GM12878 (cell line): ENCODE results near the gene UNC80. TPM values are rescaled to one million over a fixed set of nuclear protein-coding genes. Genes with fewer than 3 reads are reported as not detected.

ENCODE experiments used
- ATAC-seq: fragments of 200-7000 bp; cut with Tn5 transposase; 3 replicates; pipeline ENCODE4 v1.9.1; 2020; ENCODE audit warnings: mild to moderate bottlenecking, moderate library complexity
- BruUV-seq: library from RNA; stranded (reverse); fragments of 400-500 nt; replicated peaks from 2 replicates; lab custom pipeline; 2021; lab: Mats Ljungman, UMichigan
- CTCF ChIA-PET: fragments of 300-600 bp; sonication (Branson Sonifier 250); formaldehyde crosslinking; extraction: SDS; loops from one replicate; lab custom pipeline; 2021; ENCODE audit warnings: inconsistent platforms; lab: Yijun Ruan, JAX
- POLR2A ChIA-PET: fragments of 350-600 bp; formaldehyde crosslinking; extraction: SDS; loops from one replicate; lab custom pipeline; 2021; ENCODE audit warnings: inconsistent platforms; lab: Charles Lee
- RAD21 ChIA-PET: fragments of 300-600 bp; sonication (Branson Sonifier 250); formaldehyde crosslinking; loops from one replicate; lab custom pipeline; 2023; ENCODE audit warnings: antibody characterized with exemption; ENCODE audit not compliant: unreplicated experiment; lab: Charles Lee
- SMC1A ChIA-PET: fragments of 300-600 bp; sonication (Branson Sonifier 250); formaldehyde crosslinking; loops from one replicate; lab custom pipeline; 2023; ENCODE audit not compliant: unreplicated experiment, uncharacterized antibody; lab: Charles Lee
- DNase-seq: peaks from one replicate; pipeline ENCODE4 v3.0.0-alpha.2; 2011; ENCODE audit warnings: low read depth, low spot score
- FAIRE-seq: peaks from 3 replicates; lab custom pipeline; 2011; peaks lifted over from hg19 to GRCh38; lab: Jason Lieb, UNC
- H2AFZ ChIP-seq: 2 replicates; pipeline ENCODE4 v1.6.0; 2011; ENCODE audit warnings: low read depth, low read length, control low read depth; ENCODE audit not compliant: control insufficient read depth
- H3K27ac ChIP-seq: 2 replicates; pipeline ENCODE4 v1.5.1; 2011; ENCODE audit warnings: control low read depth; ENCODE audit not compliant: control insufficient read depth, insufficient read depth
- H3K27me3 ChIP-seq, 2 experiments: replicated peaks in 1 of 2; 2 replicates each; pipeline versions ENCODE4 v1.6.0 to v1.6.1; 2011; ENCODE audit warnings: low read length in 1 of 2; ENCODE audit not compliant: control insufficient read depth in 2 of 2, insufficient read depth in 2 of 2
- H3K36me3 ChIP-seq, 2 experiments: 2 replicates each; pipeline ENCODE4 v1.5.1; 2011; ENCODE audit warnings: low read length in 1 of 2; ENCODE audit not compliant: control insufficient read depth in 2 of 2, insufficient read depth in 2 of 2
- H3K4me1 ChIP-seq: 2 replicates; pipeline ENCODE4 v1.6.1; 2011; ENCODE audit warnings: mild to moderate bottlenecking, low read length, moderate library complexity, mixed read lengths; ENCODE audit not compliant: control insufficient read depth, insufficient read depth
- H3K4me2 ChIP-seq: 2 replicates; pipeline ENCODE4 v1.6.0; 2011; ENCODE audit warnings: control low read depth; ENCODE audit not compliant: control insufficient read depth, insufficient read depth
- H3K4me3 ChIP-seq: fragments of 200-600 bp; sonication (generic); 2 replicates; pipeline ENCODE4 v1.5.1; 2016
- H3K79me2 ChIP-seq: 2 replicates; pipeline ENCODE4 v1.6.0; 2011; ENCODE audit warnings: low read length; ENCODE audit not compliant: control insufficient read depth, insufficient read depth
- H3K9ac ChIP-seq: 2 replicates; pipeline ENCODE4 v1.8.0; 2011; ENCODE audit warnings: low read length, control low read depth, mixed read lengths; ENCODE audit not compliant: control insufficient read depth, insufficient read depth
- H3K9me3 ChIP-seq: replicated peaks from 3 replicates; pipeline ENCODE4 v1.5.1; 2011; ENCODE audit warnings: mild to moderate bottlenecking, low read length; ENCODE audit not compliant: control insufficient read depth, insufficient read depth
- H4K20me1 ChIP-seq: 2 replicates; pipeline ENCODE4 v1.6.0; 2011; ENCODE audit not compliant: control insufficient read depth, insufficient read depth
- ATF7 ChIP-seq: fragments of 450-650 bp; IDR thresholded peaks from 2 replicates; pipeline ENCODE4 v1.6.1; 2016; ENCODE audit warnings: low read depth, mild to moderate bottlenecking
- PAX8 ChIP-seq: fragments of 450-650 bp; IDR thresholded peaks from 2 replicates; pipeline ENCODE4 v1.6.1; 2017; ENCODE audit warnings: mild to moderate bottlenecking, moderate library complexity
- SMARCA5 ChIP-seq: fragments of 450-650 bp; IDR thresholded peaks from 2 replicates; pipeline ENCODE4 v1.6.1; 2017; ENCODE audit warnings: mild to moderate bottlenecking
- WGBS: methylation state at CpG from one replicate; pipeline ENCODE4 v1.1.6; 2016; ENCODE audit warnings: low lambda C conversion rate; ENCODE audit not compliant: insufficient replicate concordance, insufficient coverage; ENCODE audit errors: missing lambda C conversion rate; 5-methylcytosine and 5-hydroxymethylcytosine counted together
- in situ Hi-C: fragments of 300-500 bp; cut with MboI; formaldehyde crosslinking; loops from 9 replicates; pipeline ENCODE4 v1.14.3; 2018; ENCODE audit warnings: mixed read lengths
- intact Hi-C: fragments of 100-400 bp; cut with micrococcal nuclease; formaldehyde crosslinking; loops from one replicate; pipeline ENCODE4 v1.14.2; 2022; ENCODE audit not compliant: unreplicated experiment
- polyA plus RNA-seq, 11 experiments: library from polyadenylated mRNA; depleted of rRNA in 4 of 11; unstranded in 6 of 11; stranded (reverse) in 5 of 11; fragments of >200 nt; fragmentation: Nextera tagmentation in 4 of 11; fragmentation: Illumina TruSeq in 1 of 11; extraction: Ambion mirVana in 4 of 11; extraction: Trizol in 1 of 11; gene quantifications; 1 replicate in 1 of 11; 2 replicates in 10 of 11; pipeline versions ENCODE4 v1.2.1 to v1.2.3, GENCODE V29; 2011 to 2016; ENCODE audit warnings: inconsistent platforms in 2 of 11, missing spikeins in 2 of 11, low read depth in 1 of 11
- total RNA-seq, 4 experiments: library from RNA; depleted of rRNA in 3 of 4; stranded (reverse); fragments of >200 nt in 3 of 4; fragmentation: Illumina TruSeq in 1 of 4; extraction: Trizol in 1 of 4; gene quantifications; 2 replicates each; pipeline versions ENCODE4 v1.2.1 to v1.2.3, GENCODE V29; 2013 to 2021
- TF ChIP-seq, protein P1 (sequence below): fragments of 450-650 bp; IDR thresholded peaks from 2 replicates; pipeline ENCODE4 v1.6.1; 2017; ENCODE audit warnings: antibody characterized with exemption, mild to moderate bottlenecking, moderate library complexity
- TF ChIP-seq, protein P2 (sequence below): IDR thresholded peaks from 2 replicates; pipeline ENCODE4 v1.6.1; 2012; ENCODE audit warnings: low read depth, low read length, improper control_type of control experiment
- TF ChIP-seq, protein P3 (sequence below): IDR thresholded peaks from 2 replicates; pipeline ENCODE4 v1.6.1; 2012; ENCODE audit warnings: low read length, inconsistent platforms

UNC80 gene
- total and polyA plus RNA-seq, 10 of the 15 experiments (the other 5 are each of a cell fraction or from before 2014, with no cell fraction given) = not detected

DNA sequence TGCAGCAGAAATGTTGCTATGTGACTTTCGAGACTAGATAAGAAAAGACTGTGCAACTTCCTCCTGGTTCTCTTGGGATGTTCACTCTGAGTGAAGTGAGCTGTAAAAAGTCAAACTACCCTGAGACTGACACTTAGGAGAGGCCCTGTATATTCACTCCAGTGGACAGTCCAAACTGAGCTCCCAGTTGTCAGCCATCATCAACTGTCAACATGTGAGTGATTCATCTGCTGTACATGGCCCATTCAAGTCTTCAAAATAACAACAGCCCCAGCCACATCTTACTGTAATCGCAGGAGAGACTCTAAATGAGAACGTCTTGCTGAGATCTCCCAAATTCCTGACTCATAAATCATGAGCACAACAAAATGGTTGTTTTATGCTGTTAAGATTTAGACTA is 8.5 kb upstream of the UNC80 start:
- H2AFZ ChIP-seq = no peak overlapping the region
- no peaks in the 10 kb centered on the region for H3K27me3 ChIP-seq
- no peak overlapping the region for H3K9ac ChIP-seq
- no peaks in the 10 kb centered on the region for H3K79me2 ChIP-seq
- no peaks in the 10 kb centered on the region for H3K36me3 ChIP-seq
- TF ChIP-seq SMARCA5 = no peak
- no peak for TF ChIP-seq PAX8
- TF ChIP-seq, protein P1, sequence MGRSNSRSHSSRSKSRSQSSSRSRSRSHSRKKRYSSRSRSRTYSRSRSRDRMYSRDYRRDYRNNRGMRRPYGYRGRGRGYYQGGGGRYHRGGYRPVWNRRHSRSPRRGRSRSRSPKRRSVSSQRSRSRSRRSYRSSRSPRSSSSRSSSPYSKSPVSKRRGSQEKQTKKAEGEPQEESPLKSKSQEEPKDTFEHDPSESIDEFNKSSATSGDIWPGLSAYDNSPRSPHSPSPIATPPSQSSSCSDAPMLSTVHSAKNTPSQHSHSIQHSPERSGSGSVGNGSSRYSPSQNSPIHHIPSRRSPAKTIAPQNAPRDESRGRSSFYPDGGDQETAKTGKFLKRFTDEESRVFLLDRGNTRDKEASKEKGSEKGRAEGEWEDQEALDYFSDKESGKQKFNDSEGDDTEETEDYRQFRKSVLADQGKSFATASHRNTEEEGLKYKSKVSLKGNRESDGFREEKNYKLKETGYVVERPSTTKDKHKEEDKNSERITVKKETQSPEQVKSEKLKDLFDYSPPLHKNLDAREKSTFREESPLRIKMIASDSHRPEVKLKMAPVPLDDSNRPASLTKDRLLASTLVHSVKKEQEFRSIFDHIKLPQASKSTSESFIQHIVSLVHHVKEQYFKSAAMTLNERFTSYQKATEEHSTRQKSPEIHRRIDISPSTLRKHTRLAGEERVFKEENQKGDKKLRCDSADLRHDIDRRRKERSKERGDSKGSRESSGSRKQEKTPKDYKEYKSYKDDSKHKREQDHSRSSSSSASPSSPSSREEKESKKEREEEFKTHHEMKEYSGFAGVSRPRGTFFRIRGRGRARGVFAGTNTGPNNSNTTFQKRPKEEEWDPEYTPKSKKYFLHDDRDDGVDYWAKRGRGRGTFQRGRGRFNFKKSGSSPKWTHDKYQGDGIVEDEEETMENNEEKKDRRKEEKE = no peak
- TF ChIP-seq, protein P2, sequence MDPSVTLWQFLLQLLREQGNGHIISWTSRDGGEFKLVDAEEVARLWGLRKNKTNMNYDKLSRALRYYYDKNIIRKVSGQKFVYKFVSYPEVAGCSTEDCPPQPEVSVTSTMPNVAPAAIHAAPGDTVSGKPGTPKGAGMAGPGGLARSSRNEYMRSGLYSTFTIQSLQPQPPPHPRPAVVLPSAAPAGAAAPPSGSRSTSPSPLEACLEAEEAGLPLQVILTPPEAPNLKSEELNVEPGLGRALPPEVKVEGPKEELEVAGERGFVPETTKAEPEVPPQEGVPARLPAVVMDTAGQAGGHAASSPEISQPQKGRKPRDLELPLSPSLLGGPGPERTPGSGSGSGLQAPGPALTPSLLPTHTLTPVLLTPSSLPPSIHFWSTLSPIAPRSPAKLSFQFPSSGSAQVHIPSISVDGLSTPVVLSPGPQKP = no peak
- no peak for TF ChIP-seq ATF7
- TF ChIP-seq, protein P3, sequence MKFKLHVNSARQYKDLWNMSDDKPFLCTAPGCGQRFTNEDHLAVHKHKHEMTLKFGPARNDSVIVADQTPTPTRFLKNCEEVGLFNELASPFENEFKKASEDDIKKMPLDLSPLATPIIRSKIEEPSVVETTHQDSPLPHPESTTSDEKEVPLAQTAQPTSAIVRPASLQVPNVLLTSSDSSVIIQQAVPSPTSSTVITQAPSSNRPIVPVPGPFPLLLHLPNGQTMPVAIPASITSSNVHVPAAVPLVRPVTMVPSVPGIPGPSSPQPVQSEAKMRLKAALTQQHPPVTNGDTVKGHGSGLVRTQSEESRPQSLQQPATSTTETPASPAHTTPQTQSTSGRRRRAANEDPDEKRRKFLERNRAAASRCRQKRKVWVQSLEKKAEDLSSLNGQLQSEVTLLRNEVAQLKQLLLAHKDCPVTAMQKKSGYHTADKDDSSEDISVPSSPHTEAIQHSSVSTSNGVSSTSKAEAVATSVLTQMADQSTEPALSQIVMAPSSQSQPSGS = no peak
- ChIA-PET POLR2A (no interaction called here), CTCF (interaction anchor here (1.0 to 1.1 kb wide), 2 partner anchors 10 to 436 kb away, joined by 3 read pairs; no protein-coding TSS in a partner anchor), RAD21 (no interaction called here), SMC1A (interaction anchor here (0.8 kb wide), 1 partner anchor 9 kb away, joined by 3 read pairs; no protein-coding TSS in a partner anchor)
- in situ Hi-C loops = no loop called here
- no peaks in the 10 kb centered on the region for H3K4me1 ChIP-seq
- intact Hi-C loops = no loop called here
- no peak overlapping the region for H3K4me3 ChIP-seq
- H3K4me2 ChIP-seq = no peak overlapping the region
- H4K20me1 ChIP-seq = no peaks in the 10 kb centered on the region
- ATAC-seq (no peak), FAIRE-seq (no peak), DNase-seq (no peak)
- H3K27ac ChIP-seq = no peak overlapping the region
- BruUV-seq = no TSS peak
- H3K9me3 ChIP-seq = no peaks in the 10 kb centered on the region
- 34% methylated on average over 3 of the region's 3 CpGs for WGBS
